Measurements from ENCODE around the gene ABHD16B.

- TF ChIP-seq CTCF (IDR thresholded peaks at IDR 0.05; ENCODE audit: extremely low read depth in 1 of 2, insufficient read depth in 1 of 2, low read depth in 1 of 2, low read length in 2 of 2) (no peak), POLR2AphosphoS5 (IDR thresholded peaks at IDR 0.05; ENCODE audit: insufficient read depth, low read depth, low read length) (no peak), EZH2 (IDR thresholded peaks at IDR 0.05; ENCODE audit: borderline replicate concordance, low read depth, low read length, severe bottlenecking) (no peak), POLR2A (IDR thresholded peaks at IDR 0.05; ENCODE audit: low read depth, low read length) (no peak), MAX (IDR thresholded peaks at IDR 0.05; ENCODE audit: insufficient read depth, insufficient read length) (no peak), GATA2 (IDR thresholded peaks at IDR 0.05; ENCODE audit: insufficient read depth, insufficient read length, low read depth, low read length) (no peak), FOS (IDR thresholded peaks at IDR 0.05; ENCODE audit: borderline replicate concordance, insufficient read depth, low read length) (no peak), MYC (IDR thresholded peaks at IDR 0.05; ENCODE audit: low read depth, low read length) (no peak)
Observed at GRCh38 chr20:63842258-63842657, 19.0 kb upstream of the ABHD16B start.

Measured in endothelial cell of umbilical vein (primary cell).